Karpas-422 (cell line): ENCODE results near the gene MYLK. TPM values are rescaled to one million over a fixed set of nuclear protein-coding genes. Genes with fewer than 3 reads are reported as not detected.
A peak's percentile ranks its signal among the peaks of the same experiment; 100 is the strongest.
"Not testable (repeated sequence)": the region's sequence is repeated elsewhere in the genome, so short reads cannot be mapped to it uniquely, and the experiment has no call there.

Source experiments
- DNase-seq: peaks from one replicate; pipeline ENCODE4 v3.0.0-alpha.2; 2015
- H2AFZ ChIP-seq: fragments of 200-600 bp; sonication (generic); 2 replicates; pipeline ENCODE4 v1.6.1; 2014; ENCODE audit warnings: antibody characterized with exemption, low read length, mixed read lengths
- H3K27ac ChIP-seq: fragments of 200-600 bp; sonication (generic); 2 replicates; pipeline ENCODE4 v1.5.1; 2014; ENCODE audit warnings: mild to moderate bottlenecking, low read length, moderate library complexity
- H3K27me3 ChIP-seq: fragments of 200-600 bp; sonication (generic); 2 replicates; pipeline ENCODE4 v1.6.1; 2014; ENCODE audit warnings: low read length, mixed read lengths
- H3K36me3 ChIP-seq: fragments of 200-600 bp; sonication (generic); 2 replicates; pipeline ENCODE4 v1.6.1; 2014; ENCODE audit warnings: low read length, mixed read lengths; ENCODE audit not compliant: insufficient read depth
- H3K4me1 ChIP-seq: fragments of 200-600 bp; sonication (generic); 2 replicates; pipeline ENCODE4 v1.6.1; 2014; ENCODE audit warnings: mild to moderate bottlenecking, low read length, mixed read lengths
- H3K4me2 ChIP-seq: fragments of 200-600 bp; sonication (generic); 2 replicates; pipeline ENCODE4 v1.6.1; 2014; ENCODE audit warnings: low read length, low read depth, mild to moderate bottlenecking; ENCODE audit not compliant: poor library complexity, severe bottlenecking
- H3K4me3 ChIP-seq: fragments of 200-600 bp; sonication (generic); 2 replicates; pipeline ENCODE4 v1.5.1; 2014; ENCODE audit warnings: mild to moderate bottlenecking, antibody characterized with exemption, low read length, mixed read lengths
- H3K79me2 ChIP-seq: fragments of 200-600 bp; sonication (generic); 2 replicates; pipeline ENCODE4 v1.6.1; 2014; ENCODE audit warnings: mild to moderate bottlenecking, low read length, mixed read lengths
- H3K9ac ChIP-seq: fragments of 200-600 bp; sonication (generic); 2 replicates; pipeline ENCODE4 v1.6.0; 2014; ENCODE audit warnings: low read length
- H3K9me2 ChIP-seq: fragments of 200-600 bp; sonication (generic), shearing (Covaris generic); replicated peaks from 2 replicates; pipeline ENCODE4 v1.6.0; 2014; ENCODE audit warnings: mild to moderate bottlenecking, low read length, moderate library complexity; ENCODE audit not compliant: insufficient read depth
- H3K9me3 ChIP-seq: fragments of 300-700, 200-600 bp; sonication (generic); 2 replicates; pipeline ENCODE4 v1.6.1; 2014; ENCODE audit warnings: low read length, mixed read lengths
- H4K20me1 ChIP-seq: fragments of 200-600 bp; sonication (generic); 2 replicates; pipeline ENCODE4 v1.6.1; 2014; ENCODE audit warnings: mild to moderate bottlenecking, antibody characterized with exemption, low read length, low read depth; ENCODE audit not compliant: insufficient read depth
- total RNA-seq: library from RNA; depleted of rRNA; stranded (reverse); fragments of >200 nt; shearing (Covaris generic); gene quantifications from 2 replicates; pipeline ENCODE4 v1.2.3, GENCODE V29; 2014; ENCODE audit warnings: low replicate concordance

Gene MYLK
- total RNA-seq, 1 experiment from 2014 or later = 0.63 TPM

GRCh38 chr3:123616593-123616992 is 267.5 kb downstream of the MYLK start:
- Histone ChIP-seq H3K4me3 (no peak overlapping the region), H3K4me1 (peaks cover 22% of the 10 kb centered on the region)

GRCh38 chr3:123613543-123613942 is 270.6 kb downstream of the MYLK start:
- H3K79me2 ChIP-seq = peaks cover 3% of the 10 kb centered on the region; the same call in 1 of the 2 replicates
- no peak overlapping the region for H3K9ac ChIP-seq
- H3K4me2 ChIP-seq = no peak overlapping the region
- H3K4me3 ChIP-seq = no peak overlapping the region
- H3K27ac ChIP-seq = no peak overlapping the region
- no peaks in the 10 kb centered on the region for H3K9me2 ChIP-seq
- no peaks in the 10 kb centered on the region for H3K27me3 ChIP-seq
- no peaks in the 10 kb centered on the region for H3K9me3 ChIP-seq
- H4K20me1 ChIP-seq = no peaks in the 10 kb centered on the region
- no peaks in the 10 kb centered on the region for H3K36me3 ChIP-seq
- peaks cover 31% of the 10 kb centered on the region for H3K4me1 ChIP-seq
- DNase-seq = no peak
- H2AFZ ChIP-seq = no peak overlapping the region

More at GRCh38 chr3:123616593-123616992, 267.5 kb downstream of the MYLK start:
- no peak for DNase-seq
- H2AFZ ChIP-seq = no peak overlapping the region
- no peak overlapping the region for H3K27ac ChIP-seq
- H3K79me2 ChIP-seq = no peaks in the 10 kb centered on the region
- no peak overlapping the region for H3K9ac ChIP-seq
- no peaks in the 10 kb centered on the region for H4K20me1 ChIP-seq
- no peaks in the 10 kb centered on the region for H3K9me3 ChIP-seq
- H3K27me3 ChIP-seq = no peaks in the 10 kb centered on the region
- H3K4me2 ChIP-seq = no peak overlapping the region
- no peaks in the 10 kb centered on the region for H3K36me3 ChIP-seq
- no peaks in the 10 kb centered on the region for H3K9me2 ChIP-seq

DNA sequence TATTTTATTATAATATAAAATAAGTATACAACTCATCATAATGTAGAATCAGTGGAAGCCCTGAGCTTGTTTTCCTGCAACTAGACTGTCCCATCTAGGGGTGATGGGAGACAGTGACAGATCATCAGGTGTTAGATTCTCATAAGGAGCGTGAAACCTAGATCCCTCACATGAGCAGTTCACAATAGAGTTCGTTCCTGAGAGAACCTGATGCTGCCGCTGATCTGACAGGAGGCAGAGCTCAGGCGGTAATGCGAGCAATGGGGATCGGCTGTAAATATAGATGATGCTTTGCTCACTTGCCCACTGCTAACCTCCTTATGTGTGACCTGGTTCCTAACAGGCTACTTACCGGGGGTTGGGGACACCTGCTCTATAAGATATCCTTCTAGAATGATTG is 272.5 kb downstream of the MYLK start:
- H3K79me2 ChIP-seq, H3K9ac ChIP-seq, H3K4me3 ChIP-seq, H3K9me3 ChIP-seq, H3K9me2 ChIP-seq, DNase-seq, H2AFZ ChIP-seq, H3K36me3 ChIP-seq, H3K27me3 ChIP-seq, H3K4me2 ChIP-seq, H4K20me1 ChIP-seq, H3K27ac ChIP-seq: not testable (repeated sequence)
- peaks cover 20% of the 10 kb centered on the region for H3K4me1 ChIP-seq

- Histone ChIP-seq H2AFZ (no peak overlapping the region), H3K9ac (no peak overlapping the region), H3K9me2 (no peaks in the 10 kb centered on the region), H3K27ac (peak overlapping the region; percentile 40), H3K27me3 (no peaks in the 10 kb centered on the region), H3K36me3 (no peaks in the 10 kb centered on the region), H3K4me1 (peaks cover 26% of the 10 kb centered on the region), H4K20me1 (no peaks in the 10 kb centered on the region), H3K4me3 (no peak overlapping the region; the same call in 1 of the 2 replicates), H3K79me2 (peaks cover 3% of the 10 kb centered on the region; the same call in 1 of the 2 replicates), H3K9me3 (no peaks in the 10 kb centered on the region), H3K4me2 (peak overlapping the region; percentile 57)
- DNase-seq = no peak
Measured at GRCh38 chr3:123611082-123611481, 273.1 kb downstream of the MYLK start.

DNA sequence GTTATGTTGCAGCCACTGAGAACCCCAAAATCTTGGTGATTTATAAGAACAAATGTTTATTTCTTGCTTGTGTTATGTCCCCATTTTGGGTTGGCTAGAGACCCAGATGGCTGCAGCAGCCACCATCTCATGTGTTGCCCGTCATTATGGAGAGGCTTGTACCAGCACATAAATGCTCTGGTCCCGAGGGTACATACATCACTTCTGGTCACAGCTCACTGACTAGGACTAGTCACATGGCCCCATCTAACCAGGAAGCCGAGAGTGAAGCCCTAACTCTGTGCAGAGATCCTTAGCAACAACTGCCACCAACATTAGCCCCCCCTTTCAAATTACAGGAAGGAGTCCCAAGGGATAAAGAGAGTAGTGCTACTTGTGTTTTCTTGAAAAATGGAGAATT is 273.8 kb downstream of the MYLK start:
- Histone ChIP-seq H3K79me2 (peaks cover 3% of the 10 kb centered on the region; the same call in 1 of the 2 replicates), H3K27ac (peak overlapping the region; percentile 54), H3K9ac (no peak overlapping the region), H3K9me3 (no peaks in the 10 kb centered on the region), H3K4me3 (no peak overlapping the region; the same call in 1 of the 2 replicates), H3K27me3 (no peaks in the 10 kb centered on the region), H3K4me1 (peaks cover 34% of the 10 kb centered on the region), H3K9me2 (no peaks in the 10 kb centered on the region), H3K4me2 (peak overlapping the region; percentile 57), H4K20me1 (no peaks in the 10 kb centered on the region), H3K36me3 (no peaks in the 10 kb centered on the region), H2AFZ (0 out of 2 replicates have a peak overlapping the region, but pooled peaks have one; percentile 7)
- DNase-seq = peak; percentile 95

DNA sequence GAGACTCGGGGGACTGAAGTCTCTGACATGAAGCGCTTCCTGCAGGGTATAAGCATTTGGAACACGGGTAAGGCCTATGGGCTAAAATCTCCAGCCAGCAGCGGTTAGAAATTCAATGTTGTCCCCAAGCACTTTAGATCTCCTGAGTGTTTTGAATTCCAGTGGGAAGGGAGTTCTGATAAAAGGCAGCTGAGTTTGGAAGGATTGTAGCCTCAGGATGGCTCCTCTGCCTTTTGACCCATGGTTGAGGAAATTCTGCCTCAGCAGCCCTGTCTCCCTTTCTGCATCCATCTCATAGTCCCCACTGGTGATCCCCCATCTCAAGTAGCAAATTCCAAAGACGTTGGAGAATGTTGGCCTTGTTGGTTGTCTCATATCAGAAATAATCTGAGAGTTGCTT is 275.1 kb downstream of the MYLK start:
- no peaks in the 10 kb centered on the region for H3K9me3 ChIP-seq
- H3K4me3 ChIP-seq = no peak overlapping the region
- no peaks in the 10 kb centered on the region for H3K27me3 ChIP-seq
- H3K27ac ChIP-seq = no peak overlapping the region
- no peak overlapping the region for H3K4me2 ChIP-seq
- H3K36me3 ChIP-seq = no peaks in the 10 kb centered on the region
- no peak for DNase-seq
- peaks cover 3% of the 10 kb centered on the region; the same call in 1 of the 2 replicates for H3K79me2 ChIP-seq
- H3K9me2 ChIP-seq = no peaks in the 10 kb centered on the region
- no peak overlapping the region for H2AFZ ChIP-seq
- H4K20me1 ChIP-seq = no peaks in the 10 kb centered on the region
- H3K4me1 ChIP-seq = peaks cover 41% of the 10 kb centered on the region
- no peak overlapping the region for H3K9ac ChIP-seq

DNA sequence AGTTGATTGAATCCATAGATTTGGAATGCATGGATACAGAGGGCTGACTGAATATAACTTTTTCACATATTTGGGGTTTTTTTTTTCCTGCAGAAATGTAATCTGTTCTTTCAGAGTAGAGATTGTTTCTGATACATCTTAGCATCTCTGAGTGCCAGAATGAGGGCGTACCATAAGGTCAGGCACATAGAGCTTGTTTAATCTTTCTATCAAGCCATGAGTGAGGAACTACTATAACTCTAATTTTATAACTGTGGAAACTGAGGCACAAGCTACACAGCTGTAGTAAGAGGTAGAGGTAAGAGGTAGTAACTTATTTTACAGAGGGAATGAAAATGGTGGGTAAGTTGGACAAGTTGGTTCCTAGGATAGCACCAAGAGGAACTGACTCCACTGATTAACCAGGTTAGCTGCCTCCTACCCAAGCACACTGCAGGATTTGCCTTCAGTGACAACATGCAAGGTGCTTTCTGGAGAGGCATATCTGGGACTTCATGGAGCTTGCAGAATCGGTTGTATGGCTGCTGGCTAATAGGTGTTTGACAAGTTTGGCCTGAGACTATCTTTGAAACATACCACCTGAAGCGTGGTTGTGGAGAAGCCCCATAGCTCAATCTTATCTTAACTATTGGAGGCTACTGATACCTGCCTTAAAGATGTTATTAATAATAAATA is 275.7 kb downstream of the MYLK start:
- H3K9me2 ChIP-seq = no peaks in the 10 kb centered on the region
- no peaks in the 10 kb centered on the region for H3K27me3 ChIP-seq
- H3K4me3 ChIP-seq = no peak overlapping the region
- no peaks in the 10 kb centered on the region for H4K20me1 ChIP-seq
- H3K27ac ChIP-seq = no peak overlapping the region
- H3K79me2 ChIP-seq = peaks cover 3% of the 10 kb centered on the region; the same call in 1 of the 2 replicates
- no peak for DNase-seq
- H3K4me1 ChIP-seq = peaks cover 41% of the 10 kb centered on the region
- no peaks in the 10 kb centered on the region for H3K36me3 ChIP-seq
- H3K9ac ChIP-seq = no peak overlapping the region
- H3K4me2 ChIP-seq = no peak overlapping the region
- no peaks in the 10 kb centered on the region for H3K9me3 ChIP-seq
- H2AFZ ChIP-seq = no peak overlapping the region

- Histone ChIP-seq H2AFZ (0 out of 2 replicates have a peak overlapping the region, but pooled peaks have one; percentile 1), H3K9me3 (no peaks in the 10 kb centered on the region), H3K4me2 (peak overlapping the region; percentile 61), H3K79me2 (peaks cover 3% of the 10 kb centered on the region; the same call in 1 of the 2 replicates), H3K27ac (peak overlapping the region; percentile 61), H3K9ac (peak overlapping the region; percentile 14), H3K4me3 (peak overlapping the region; percentile 31), H3K9me2 (no peaks in the 10 kb centered on the region), H4K20me1 (no peaks in the 10 kb centered on the region), H3K36me3 (no peaks in the 10 kb centered on the region), H3K4me1 (peaks cover 41% of the 10 kb centered on the region), H3K27me3 (no peaks in the 10 kb centered on the region)
- no peak for DNase-seq
Measured at GRCh38 chr3:123606527-123606926, 277.6 kb downstream of the MYLK start.
